ENCODE results near the gene COX7A1. TPM values are rescaled to one million over a fixed set of nuclear protein-coding genes. Genes with fewer than 3 reads are reported as not detected.

Gene COX7A1
- total and polyA plus RNA-seq, 4 donors: 13.0 to 53.1 (median 36.0) TPM

- peaks cover 0 to 7% (median 4%) of the 10 kb centered on the region in 5 donors for H3K4me1 ChIP-seq (ENCODE audit: control insufficient read depth in 5 of 5, insufficient read depth in 5 of 5, low read length in 5 of 5)
- peak overlapping the region; percentile 98 to 99 for H3K27ac ChIP-seq (ENCODE audit: low read depth in 1 of 2, low read length in 1 of 2)
- peaks cover 13 to 28% (median 26%) of the 10 kb centered on the region in 4 donors for H3K36me3 ChIP-seq (ENCODE audit: control insufficient read depth in 4 of 4, insufficient read depth in 4 of 4, low read length in 4 of 4)
- H3K9ac ChIP-seq (ENCODE audit: insufficient read depth in 1 of 2, low read length in 2 of 2): no peak overlapping the region
- H3K9me3 ChIP-seq (ENCODE audit: control insufficient read depth in 4 of 4, insufficient read depth in 3 of 4, low read length in 3 of 4): no peaks in the 10 kb centered on the region
- 22 to 28% methylated on average over 34 to 42 of the region's 42 CpGs for WGBS, 2 donors
- ATAC-seq (ENCODE audit: insufficient read depth, low FRiP score) (peak; percentile 82), DNase-seq (peak; percentile 78 to 87 (median 83))
- H3K4me3 ChIP-seq: peak overlapping the region; percentile 88
- TF ChIP-seq CTCF (IDR thresholded peaks at IDR 0.05; ENCODE audit: control extremely low read depth, extremely low read depth): no peak
- no peaks in the 10 kb centered on the region for H3K27me3 ChIP-seq (ENCODE audit: control insufficient read depth in 3 of 3, insufficient read depth in 3 of 3, low read length in 2 of 3)
Observed at GRCh38 chr19:36141039-36141927, 11.0 kb downstream of the COX7A1 start.

DNA sequence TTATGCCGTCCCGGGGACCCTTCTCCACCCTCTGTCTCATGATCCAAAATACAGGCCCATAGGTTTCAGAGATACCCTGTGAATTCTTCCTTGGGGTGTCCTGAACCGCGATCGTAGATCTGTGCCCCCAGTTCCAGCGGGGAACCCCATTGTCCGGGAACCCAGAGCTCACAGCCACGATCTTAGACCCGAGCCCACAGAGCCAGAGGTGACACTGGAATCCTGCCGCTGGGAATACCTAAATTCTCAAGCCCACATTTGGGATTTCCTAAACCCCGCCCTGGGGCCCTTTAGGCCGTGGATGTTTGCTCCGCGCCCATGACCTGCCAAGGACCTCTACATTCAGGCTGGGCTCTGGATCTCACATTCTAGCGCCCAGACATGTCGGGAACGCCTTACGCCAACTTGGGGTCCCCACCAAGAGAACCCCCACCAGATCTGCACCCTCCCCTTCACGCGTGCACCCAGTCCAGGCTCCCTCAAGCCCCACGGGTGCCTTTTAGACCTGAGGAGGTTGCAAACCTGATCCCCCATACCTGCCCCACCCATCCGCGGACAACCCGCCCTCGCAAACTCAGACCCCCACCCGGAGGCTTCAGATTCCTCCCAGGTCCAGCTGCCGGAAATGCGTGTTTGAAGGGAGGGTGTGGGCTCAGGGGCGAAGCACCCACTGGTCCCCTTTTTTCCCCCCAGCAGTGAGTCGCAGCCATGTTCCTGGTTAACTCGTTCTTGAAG is 11.8 kb downstream of the COX7A1 start:
- no peak for TF ChIP-seq CTCF (IDR thresholded peaks at IDR 0.05; ENCODE audit: control extremely low read depth, extremely low read depth)
- peaks cover 8 to 20% (median 18%) of the 10 kb centered on the region in 4 donors for H3K36me3 ChIP-seq (ENCODE audit: control insufficient read depth in 4 of 4, insufficient read depth in 4 of 4, low read length in 4 of 4)
- H3K27me3 ChIP-seq (ENCODE audit: control insufficient read depth in 3 of 3, insufficient read depth in 3 of 3, low read length in 2 of 3): no peaks in the 10 kb centered on the region
- H3K9me3 ChIP-seq (ENCODE audit: control insufficient read depth in 4 of 4, insufficient read depth in 3 of 4, low read length in 3 of 4): no peaks in the 10 kb centered on the region
- 0% methylated on average over 31 of the region's 31 CpGs for WGBS, 2 donors
- ATAC-seq (ENCODE audit: insufficient read depth, low FRiP score): peak; percentile 14
- H3K4me3 ChIP-seq: peak overlapping the region; percentile 88
- DNase-seq: peak; percentile 71 to 74 (median 73)
- H3K27ac ChIP-seq (ENCODE audit: low read depth in 1 of 2, low read length in 1 of 2): peak overlapping the region; percentile 98 to 99
- peaks cover 0 to 7% (median 4%) of the 10 kb centered on the region in 5 donors for H3K4me1 ChIP-seq (ENCODE audit: control insufficient read depth in 5 of 5, insufficient read depth in 5 of 5, low read length in 5 of 5)
- peak overlapping the region; percentile 87 to 95 for H3K9ac ChIP-seq (ENCODE audit: insufficient read depth in 1 of 2, low read length in 2 of 2)

DNA sequence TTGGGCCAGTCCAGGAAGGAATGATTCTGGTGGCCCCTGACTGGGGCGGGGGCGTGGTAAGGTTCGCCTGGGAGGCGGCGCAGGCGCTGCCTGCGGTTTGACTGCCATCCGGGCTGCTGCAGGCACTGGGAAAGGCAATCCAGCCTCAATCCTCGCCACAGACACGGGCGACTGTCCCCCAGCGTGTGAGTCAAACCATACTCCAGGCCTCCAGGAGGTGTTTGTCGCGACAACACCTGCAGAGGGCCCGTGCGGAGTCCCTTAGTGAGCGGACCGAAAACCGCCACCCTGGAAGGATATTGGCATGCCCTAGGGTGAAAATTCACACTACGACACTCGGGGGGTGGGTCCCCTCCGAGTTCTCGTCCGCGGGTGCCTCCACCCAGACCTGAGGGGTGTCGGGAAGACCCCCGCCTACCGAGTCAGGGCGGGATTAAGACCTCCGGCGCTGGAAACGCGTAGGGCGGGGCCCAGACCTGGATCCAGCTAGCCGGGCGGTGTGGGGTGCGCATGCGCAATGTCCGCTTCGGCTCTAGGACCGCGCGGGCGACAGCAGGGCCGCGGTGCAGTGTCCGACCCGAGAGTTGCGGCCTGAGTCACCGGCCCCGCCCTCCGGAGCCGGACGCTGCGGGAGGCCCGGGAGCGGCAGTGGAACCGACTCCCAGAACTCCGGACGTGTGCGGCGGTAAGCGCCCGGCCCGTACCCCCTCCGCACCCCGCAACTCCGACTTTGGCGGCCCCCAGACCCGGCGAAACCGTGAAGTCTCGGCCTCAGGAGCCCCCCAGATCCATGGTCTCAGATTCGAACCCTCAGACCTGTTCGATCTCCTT is 12.6 kb downstream of the COX7A1 start, which contains the start of gene CAPNS1:
Gene CAPNS1, plus strand, starts transcription at position 594 of the 831 bp plus-strand sequence. CDS start 946 bp downstream, outside the sequence.
- H3K4me1 ChIP-seq (ENCODE audit: control insufficient read depth in 5 of 5, insufficient read depth in 5 of 5, low read length in 5 of 5): peaks cover 0 to 7% (median 4%) of the 10 kb centered on the region in 5 donors
- H3K4me3 ChIP-seq: peak within 1 kb of the TSS; percentile 88
- no peaks in the 10 kb centered on the region for H3K27me3 ChIP-seq (ENCODE audit: control insufficient read depth in 3 of 3, insufficient read depth in 3 of 3, low read length in 2 of 3)
- 0% methylated on average over 65 to 75 of the region's 75 CpGs for WGBS, 2 donors
- peak; percentile 98 to 99 (median 98) for DNase-seq
- H3K36me3 ChIP-seq (ENCODE audit: control insufficient read depth in 4 of 4, insufficient read depth in 4 of 4, low read length in 4 of 4): peaks cover 8 to 19% (median 16%) of the 10 kb centered on the region in 4 donors
- H3K9ac ChIP-seq (ENCODE audit: insufficient read depth in 1 of 2, low read length in 2 of 2): peak within 1 kb of the TSS; percentile 96 to 97
- TF ChIP-seq CTCF (IDR thresholded peaks at IDR 0.05; ENCODE audit: control extremely low read depth, extremely low read depth): no peak
- ATAC-seq (ENCODE audit: insufficient read depth, low FRiP score): peak; percentile 88
- H3K27ac ChIP-seq (ENCODE audit: low read depth in 1 of 2, low read length in 1 of 2): peak within 1 kb of the TSS; percentile 98 to 99
- no peaks in the 10 kb centered on the region for H3K9me3 ChIP-seq (ENCODE audit: control insufficient read depth in 4 of 4, insufficient read depth in 3 of 4, low read length in 3 of 4)
